SU-DHL-6 (cell line): ENCODE data around the gene SESTD1.

Source experiments
- H2AFZ ChIP-seq: fragments of 200-600 bp; sonication (generic); 2 replicates; pipeline ENCODE4 v1.6.1; 2014; ENCODE audit warnings: low read depth, mild to moderate bottlenecking, moderate library complexity, mixed read lengths, antibody characterized with exemption, low read length; ENCODE audit not compliant: severe bottlenecking
- H3F3A ChIP-seq: fragments of 200-600 bp; shearing (Covaris generic); 2 replicates; pipeline ENCODE4 v1.6.0; 2016; ENCODE audit warnings: antibody characterized with exemption, mild to moderate bottlenecking; ENCODE audit not compliant: insufficient read depth
- H3K27ac ChIP-seq: fragments of 200-600 bp; sonication (generic); 2 replicates; pipeline ENCODE4 v1.5.1; 2016; ENCODE audit warnings: low read depth, mild to moderate bottlenecking, low read length, moderate library complexity, mixed read lengths
- H3K27me3 ChIP-seq: fragments of 200-600 bp; sonication (generic), shearing (Covaris generic); 2 replicates; pipeline ENCODE4 v1.6.0; 2014; ENCODE audit warnings: mild to moderate bottlenecking, low read length
- H3K36me3 ChIP-seq: fragments of 200-600 bp; sonication (generic); 2 replicates; pipeline ENCODE4 v1.6.1; 2014; ENCODE audit warnings: mild to moderate bottlenecking, low read length, mixed read lengths
- H3K4me2 ChIP-seq: fragments of 300-600, 200-600 bp; shearing (Covaris generic), sonication (generic); 2 replicates; pipeline ENCODE4 v1.6.0; 2014; ENCODE audit warnings: low read length, low read depth, mild to moderate bottlenecking; ENCODE audit not compliant: poor library complexity, severe bottlenecking
- H3K4me3 ChIP-seq: fragments of 200-600 bp; sonication (generic); 2 replicates; pipeline ENCODE4 v1.5.1; 2014; ENCODE audit warnings: antibody characterized with exemption, low read length, mild to moderate bottlenecking, mixed read lengths; ENCODE audit not compliant: insufficient read depth, poor library complexity, severe bottlenecking
- H3K79me2 ChIP-seq: fragments of 200-600 bp; sonication (generic); 2 replicates; pipeline ENCODE4 v1.6.1; 2014; ENCODE audit warnings: mild to moderate bottlenecking, low read length, moderate library complexity; ENCODE audit not compliant: insufficient read depth
- H3K9ac ChIP-seq: fragments of 200-600 bp; sonication (generic); 2 replicates; pipeline ENCODE4 v1.7.0; 2014; ENCODE audit warnings: mild to moderate bottlenecking, low read length
- H3K9me2 ChIP-seq: fragments of 200-600 bp; sonication (generic); replicated peaks from 2 replicates; pipeline ENCODE4 v1.6.1; 2014; ENCODE audit warnings: low read length; ENCODE audit not compliant: insufficient read depth
- H3K9me3 ChIP-seq: fragments of 200-600 bp; sonication (generic); 2 replicates; pipeline ENCODE4 v1.6.1; 2014; ENCODE audit warnings: low read length, mixed read lengths; ENCODE audit not compliant: insufficient read depth
- H4K20me1 ChIP-seq: fragments of 200-600 bp; sonication (generic); 2 replicates; pipeline ENCODE4 v1.6.1; 2014; ENCODE audit warnings: low read depth, mild to moderate bottlenecking, antibody characterized with exemption, low read length, moderate library complexity, mixed read lengths
- CTCF ChIP-seq: fragments of 200-600 bp; sonication (generic); IDR thresholded peaks from one replicate; pipeline ENCODE4 v1.5.1; 2017; ENCODE audit warnings: antibody characterized with exemption, mild to moderate bottlenecking, low read length, moderate library complexity; ENCODE audit not compliant: insufficient read depth, poor library complexity, severe bottlenecking
- EZH2phosphoT487 ChIP-seq: fragments of 200-600 bp; sonication (generic), shearing (Covaris generic); conservative IDR thresholded peaks from 2 replicates; pipeline ENCODE4 v1.6.1; 2018; ENCODE audit warnings: mild to moderate bottlenecking, antibody characterized with exemption, low read length, moderate library complexity, mixed read lengths

The SESTD1 gene

GRCh38 chr2:179181002-179181401 is 83.6 kb downstream of the SESTD1 start:
- Histone ChIP-seq H3K79me2 (no peaks in the 10 kb centered on the region), H3K9me3 (no peaks in the 10 kb centered on the region), H3K27me3 (no peaks in the 10 kb centered on the region), H3F3A (no peaks in the 10 kb centered on the region), H3K27ac (no peak overlapping the region), H4K20me1 (no peaks in the 10 kb centered on the region), H3K4me3 (no peak overlapping the region), H2AFZ (no peak overlapping the region), H3K9ac (no peak overlapping the region), H3K36me3 (no peaks in the 10 kb centered on the region), H3K4me2 (no peak overlapping the region), H3K9me2 (no peaks in the 10 kb centered on the region)
- TF ChIP-seq EZH2phosphoT487 (no peak), CTCF (no peak)

GRCh38 chr2:179180242-179180641 is 84.4 kb downstream of the SESTD1 start:
- no peaks in the 10 kb centered on the region for H3K36me3 ChIP-seq
- H3K27ac ChIP-seq, result no peak overlapping the region
- H3K9me2 ChIP-seq, result no peaks in the 10 kb centered on the region
- no peak overlapping the region for H2AFZ ChIP-seq
- TF ChIP-seq CTCF (no peak), EZH2phosphoT487 (no peak)
- no peaks in the 10 kb centered on the region for H4K20me1 ChIP-seq
- H3K79me2 ChIP-seq, result no peaks in the 10 kb centered on the region
- H3K27me3 ChIP-seq, result no peaks in the 10 kb centered on the region
- no peaks in the 10 kb centered on the region for H3F3A ChIP-seq
- no peaks in the 10 kb centered on the region for H3K9me3 ChIP-seq
- no peak overlapping the region for H3K4me3 ChIP-seq
- no peak overlapping the region for H3K4me2 ChIP-seq
- no peak overlapping the region for H3K9ac ChIP-seq

GRCh38 chr2:179179719-179180118 is 84.9 kb downstream of the SESTD1 start:
- Histone ChIP-seq H3K4me2 (no peak overlapping the region), H3F3A (no peaks in the 10 kb centered on the region), H3K36me3 (no peaks in the 10 kb centered on the region), H3K27me3 (no peaks in the 10 kb centered on the region), H4K20me1 (no peaks in the 10 kb centered on the region), H3K9me2 (no peaks in the 10 kb centered on the region), H3K9ac (no peak overlapping the region), H3K9me3 (no peaks in the 10 kb centered on the region), H3K27ac (no peak overlapping the region), H2AFZ (no peak overlapping the region), H3K79me2 (no peaks in the 10 kb centered on the region), H3K4me3 (no peak overlapping the region)
- TF ChIP-seq EZH2phosphoT487 (no peak), CTCF (no peak)
